ENCODE measurements around the gene SLC2A5.

SLC2A5 gene

GRCh38 chr1:9020305-9020704, 49.1 kb downstream of the SLC2A5 start:
- H3K27ac ChIP-seq, result no peak overlapping the region
- TF ChIP-seq CTCF (conservative IDR thresholded peaks at IDR 0.05), result no peak

GRCh38 chr1:9019896-9020295, 49.5 kb downstream of the SLC2A5 start:
- no peak overlapping the region for H3K27ac ChIP-seq
- TF ChIP-seq CTCF (conservative IDR thresholded peaks at IDR 0.05), result no peak

- no peak for TF ChIP-seq CTCF (conservative IDR thresholded peaks at IDR 0.05)
- no peak overlapping the region for H3K27ac ChIP-seq
Observed at GRCh38 chr1:9018333-9018732, 51.1 kb downstream of the SLC2A5 start.

DNA sequence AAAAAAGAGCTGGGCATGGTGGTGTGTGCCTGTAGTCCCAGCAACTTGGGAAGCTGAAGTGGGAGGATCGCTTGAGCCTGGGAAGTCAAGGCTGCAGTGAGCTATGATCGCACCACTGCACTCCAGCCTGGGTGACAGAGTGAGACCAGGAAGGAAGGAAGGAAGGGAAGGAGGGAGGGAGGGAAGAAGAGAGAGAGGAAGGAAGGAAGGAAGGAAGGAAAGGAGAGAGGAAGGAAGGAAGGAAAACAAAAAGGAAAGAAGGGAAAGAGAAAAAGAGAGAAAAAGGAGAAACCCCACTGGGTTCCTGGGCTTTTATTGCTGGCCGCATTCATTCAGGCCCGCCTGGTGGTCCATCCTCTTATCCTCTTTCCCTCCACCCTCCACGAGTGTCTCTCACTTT, 53.0 kb downstream of the SLC2A5 start:
- no peak overlapping the region for H3K27ac ChIP-seq
- no peak for TF ChIP-seq CTCF (conservative IDR thresholded peaks at IDR 0.05)

GRCh38 chr1:9014475-9015375, 54.7 kb downstream of the SLC2A5 start:
- no peak for TF ChIP-seq CTCF (conservative IDR thresholded peaks at IDR 0.05)
- no peak overlapping the region for H3K27ac ChIP-seq

GRCh38 chr1:9013819-9014218, 55.6 kb downstream of the SLC2A5 start:
- H3K27ac ChIP-seq, result no peak overlapping the region
- no peak for TF ChIP-seq CTCF (conservative IDR thresholded peaks at IDR 0.05)

DNA sequence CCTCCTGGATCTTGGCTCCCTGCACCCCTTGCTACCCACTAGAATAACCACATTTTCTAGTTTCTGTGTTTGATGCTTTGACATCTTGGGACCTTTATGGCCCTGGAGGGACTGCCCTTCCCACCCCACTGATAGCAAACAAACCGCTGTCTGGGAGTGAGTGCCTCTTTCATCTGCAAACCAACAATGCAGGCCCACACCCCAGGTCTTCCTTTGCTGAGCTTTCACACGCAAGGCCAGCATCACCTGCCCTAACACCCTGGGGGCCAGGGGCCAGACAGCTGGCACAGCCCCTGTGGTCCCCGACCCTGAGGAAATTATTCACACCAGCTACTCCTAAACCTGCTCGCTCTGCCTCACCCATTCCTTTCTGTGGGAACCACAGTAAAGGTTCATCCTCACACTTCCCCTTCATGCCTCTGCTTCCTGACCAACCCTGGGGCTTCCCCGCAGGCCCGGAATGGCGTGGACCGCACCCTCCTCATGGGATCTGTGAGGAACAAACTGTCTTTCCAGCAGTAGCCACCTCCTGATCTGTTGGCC, 58.6 kb downstream of the SLC2A5 start:
- no peak for TF ChIP-seq CTCF (conservative IDR thresholded peaks at IDR 0.05)
- H3K27ac ChIP-seq, result no peak overlapping the region

Data from VCaP (cell line).